Fibroblast of skin of right biceps (primary cell): ENCODE measurements around the gene NPPA.
"Not testable (repeated sequence)": the region's sequence is repeated elsewhere in the genome, so short reads cannot be mapped to it uniquely, and the experiment has no call there.

ENCODE experiments used
- DNase-seq: peaks from one replicate; pipeline ENCODE4 v3.0.0-alpha.2; 2013

Gene NPPA

DNA sequence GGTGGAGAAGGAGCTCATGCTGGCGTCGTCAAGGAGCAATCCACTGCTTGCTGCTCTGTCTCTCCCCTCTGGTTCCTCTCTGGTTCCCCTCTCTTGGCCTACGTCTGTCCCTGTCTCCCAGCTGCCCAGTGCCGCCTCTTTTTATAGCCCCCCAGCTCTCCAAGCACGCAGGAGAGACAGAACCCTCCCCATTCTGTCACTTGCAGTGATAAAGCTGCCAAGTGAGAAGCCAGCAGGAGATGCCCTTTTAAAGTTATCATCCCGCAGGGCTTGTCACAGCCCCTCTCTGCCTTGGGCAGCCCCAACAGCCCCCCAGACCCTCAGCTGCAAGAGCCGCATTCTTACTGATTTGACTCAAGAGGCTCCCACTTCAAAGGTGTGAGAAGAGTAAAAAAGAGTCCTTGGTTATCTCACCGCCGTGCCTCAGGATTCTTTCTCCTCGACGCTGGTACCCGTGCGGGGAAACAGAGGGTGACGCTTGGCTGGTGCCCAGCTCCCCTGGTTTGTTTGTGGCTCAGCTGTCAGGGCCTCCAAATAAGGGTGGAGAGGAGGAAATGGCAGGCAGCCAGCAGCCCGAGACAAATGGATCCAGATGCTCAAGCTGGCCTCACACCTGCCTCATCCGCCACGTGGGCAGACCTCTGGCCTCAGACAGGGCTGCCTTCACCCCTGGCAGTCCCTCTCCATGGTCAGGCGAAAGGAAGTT is at the start of gene NPPA:
TSS of gene NPPA (minus strand) at position 117 of the 706 bp plus-strand sequence. CDS start at position 18, 99 bp downstream.
- peak; percentile 19 for DNase-seq

DNA sequence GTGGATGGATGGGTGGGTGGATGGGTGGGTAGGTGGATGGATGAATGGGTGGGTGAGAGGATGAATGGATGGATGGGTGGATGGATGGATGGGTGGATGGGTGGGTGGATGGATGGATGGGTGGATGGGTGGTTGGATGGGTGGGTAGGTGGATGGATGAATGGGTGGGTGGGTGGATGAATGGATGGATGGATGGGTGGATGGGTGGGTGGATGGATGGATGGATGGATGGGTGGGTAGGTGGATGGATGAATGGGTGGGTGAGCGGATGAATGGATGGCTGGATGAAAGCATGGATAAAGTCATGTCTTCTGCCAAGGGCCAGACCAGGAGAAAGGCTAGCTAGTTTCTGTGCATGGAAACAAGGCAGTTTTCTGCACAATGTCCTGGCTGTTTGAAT is 46.9 kb upstream of the NPPA start:
- DNase-seq: not testable (repeated sequence)

DNA sequence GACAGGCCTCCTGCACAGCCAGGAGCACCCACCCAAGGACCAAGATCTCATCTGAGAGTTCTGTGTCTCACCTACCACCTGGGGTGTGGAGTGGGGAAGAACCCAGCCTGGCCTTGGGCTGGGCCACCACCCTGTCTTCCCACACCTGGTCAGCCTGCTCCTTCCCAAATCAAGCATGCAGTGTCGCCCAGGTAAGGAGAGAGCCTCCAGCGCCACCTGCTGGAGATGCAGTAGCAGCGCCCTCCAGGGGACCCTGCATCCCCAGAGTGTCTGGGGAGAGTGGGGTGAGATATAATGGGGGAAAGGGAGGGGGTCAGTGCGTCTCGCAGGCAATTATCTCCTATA is 46.3 kb upstream of the NPPA start:
- peak; percentile 22 for DNase-seq

DNA sequence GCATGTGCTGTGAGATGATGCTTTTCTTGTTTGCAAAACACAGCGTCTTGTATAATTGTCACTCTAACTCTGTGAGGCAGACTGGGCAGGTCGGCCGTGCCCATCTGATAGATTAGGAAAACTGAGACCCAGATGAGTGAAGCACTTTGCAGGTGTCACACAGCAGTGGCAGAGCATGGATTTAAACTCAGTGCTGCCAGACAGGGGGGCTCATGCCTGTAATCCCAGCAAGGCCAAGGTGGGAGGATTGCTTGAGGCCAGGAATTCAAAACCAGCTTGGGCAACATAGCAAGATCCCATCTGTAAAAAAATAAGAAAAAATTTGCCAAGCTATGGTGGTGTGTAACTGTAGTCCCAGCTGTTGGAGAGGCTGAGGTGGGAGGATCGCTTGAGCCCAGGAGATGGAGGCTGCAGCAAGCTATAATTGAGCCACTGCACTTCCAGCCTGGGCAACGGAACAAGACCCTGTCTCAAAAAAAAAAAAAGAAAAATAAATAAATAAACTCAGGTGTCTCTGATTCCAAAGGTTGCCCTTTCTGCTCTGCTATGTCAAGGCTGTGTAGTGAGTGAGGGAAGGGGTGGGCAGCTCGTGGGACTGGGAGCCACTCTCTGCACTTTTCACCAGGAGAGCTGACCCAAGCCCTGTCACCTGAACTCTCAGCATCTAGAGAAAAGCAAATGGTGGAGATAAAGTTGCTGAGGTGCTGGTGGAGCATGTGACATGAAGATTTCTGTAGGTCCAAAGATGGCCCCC is 44.0 kb upstream of the NPPA start:
- no peak for DNase-seq

DNA sequence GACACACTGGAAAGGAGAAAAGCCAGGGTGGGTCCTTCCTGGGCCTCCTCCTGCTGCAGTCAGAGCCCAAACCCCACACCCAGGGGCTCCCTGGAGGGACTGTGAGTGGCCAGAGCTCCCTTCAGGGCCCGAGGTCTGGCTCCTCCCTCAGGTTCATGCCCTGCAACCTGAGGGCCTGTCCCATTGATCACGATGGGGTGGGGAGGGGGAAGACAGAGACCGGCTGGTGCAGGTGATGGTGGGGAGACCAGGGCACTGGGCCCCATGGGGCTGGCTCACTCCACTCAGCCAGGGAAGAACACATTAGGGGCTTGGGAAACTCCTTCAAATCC is 41.3 kb upstream of the NPPA start:
- no peak for DNase-seq

DNA sequence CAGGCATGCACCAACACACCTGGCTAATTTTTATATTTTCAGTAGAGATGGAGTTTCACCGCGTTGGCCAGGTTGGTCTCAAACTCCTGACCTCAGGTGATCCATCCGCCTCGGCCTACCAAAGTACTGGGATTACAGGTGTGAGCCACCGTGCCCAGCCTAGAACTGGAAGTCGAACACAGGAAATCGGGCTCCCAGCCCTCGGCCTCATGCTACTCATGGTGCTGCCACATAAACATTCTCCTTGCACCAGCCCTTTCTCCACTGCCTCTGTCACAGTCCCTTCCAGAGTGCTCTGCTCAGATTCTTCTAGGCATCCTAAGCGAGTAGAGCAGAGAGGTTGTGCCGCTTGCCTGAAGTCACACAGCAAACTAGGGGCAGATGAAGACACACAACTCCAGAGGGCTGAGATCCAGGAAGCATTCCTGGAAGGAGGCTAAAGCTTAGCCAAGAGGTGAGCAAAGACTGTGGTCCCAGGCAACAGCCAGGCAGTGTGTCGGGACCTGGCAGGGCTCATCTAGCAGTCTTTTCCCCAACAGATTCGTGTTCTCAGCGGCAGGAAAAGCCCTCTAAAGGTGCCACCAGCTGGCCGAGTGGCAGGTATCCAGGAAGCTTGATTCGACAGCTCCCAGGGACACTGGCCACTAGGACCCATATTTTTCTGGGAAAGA is 40.8 kb upstream of the NPPA start:
- DNase-seq: no peak

DNA sequence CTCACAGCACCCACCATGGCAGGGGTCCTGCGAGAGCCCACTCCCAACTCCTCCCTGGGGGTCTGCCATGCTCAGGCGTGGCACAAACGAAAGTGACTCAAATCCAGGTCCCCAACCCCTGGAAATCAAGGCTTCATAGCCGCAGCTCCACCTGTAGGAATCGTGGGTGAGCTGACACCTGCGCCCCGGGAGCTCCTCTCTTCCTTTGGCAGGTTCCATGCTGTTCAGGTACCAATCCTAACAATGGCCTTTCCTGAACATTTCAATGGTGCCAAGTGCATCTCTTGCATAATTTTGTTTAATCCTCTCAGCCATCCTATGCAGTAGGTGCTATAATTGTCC is 40.1 kb upstream of the NPPA start:
- DNase-seq: no peak

DNA sequence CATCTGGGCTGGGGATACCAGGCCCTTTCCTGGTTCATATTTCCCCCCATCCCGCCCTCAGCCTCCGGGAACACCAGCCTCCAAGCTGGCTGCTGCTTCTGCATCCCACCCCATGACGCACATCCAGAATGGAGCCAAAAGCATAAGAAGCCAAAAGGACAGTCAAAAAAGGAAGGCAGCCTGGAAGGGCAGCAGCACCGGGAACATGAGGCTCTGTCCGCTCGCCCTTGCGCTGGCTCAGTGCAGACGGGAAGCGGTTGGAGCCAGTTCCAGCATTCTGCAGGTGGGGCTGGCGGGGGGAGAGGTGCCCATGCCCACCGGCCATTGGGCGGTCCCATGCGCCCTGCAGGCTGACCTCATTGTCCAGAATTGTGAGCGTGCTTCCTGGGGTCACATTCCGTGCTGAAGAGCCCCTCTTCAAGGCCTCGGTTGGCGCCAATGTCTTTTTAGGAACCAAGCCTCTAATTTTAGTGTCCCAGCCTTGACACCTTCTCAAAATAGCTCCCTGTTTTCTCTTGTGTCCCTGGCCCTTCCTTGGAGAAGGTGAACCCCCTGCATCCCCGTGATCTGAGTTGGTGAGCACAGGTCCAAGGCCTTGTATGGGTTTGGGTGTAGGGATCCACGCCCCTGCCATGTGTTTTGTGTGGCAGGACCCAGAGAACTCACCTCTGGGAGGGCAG is 39.5 kb upstream of the NPPA start:
- DNase-seq: no peak

DNA sequence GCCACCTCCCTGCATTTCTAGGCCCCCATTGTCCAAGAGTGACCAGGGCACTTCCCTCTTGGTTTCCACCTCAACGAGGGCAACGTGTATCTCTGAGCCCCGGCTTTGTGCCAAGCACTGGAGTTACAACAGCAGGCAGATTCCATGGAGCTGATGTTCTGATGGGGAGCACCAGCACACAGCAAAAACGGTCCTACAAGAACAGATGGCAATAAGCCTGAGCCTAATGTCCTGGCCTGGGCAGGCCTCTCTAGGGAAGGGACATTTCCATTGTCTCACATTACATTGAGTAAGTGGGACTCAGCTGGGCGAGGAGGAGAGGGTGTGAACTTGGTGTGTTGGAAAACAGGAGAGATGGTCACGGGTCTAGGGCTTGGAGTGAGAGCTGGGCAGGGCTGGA is 38.3 kb upstream of the NPPA start:
- DNase-seq: no peak

DNA sequence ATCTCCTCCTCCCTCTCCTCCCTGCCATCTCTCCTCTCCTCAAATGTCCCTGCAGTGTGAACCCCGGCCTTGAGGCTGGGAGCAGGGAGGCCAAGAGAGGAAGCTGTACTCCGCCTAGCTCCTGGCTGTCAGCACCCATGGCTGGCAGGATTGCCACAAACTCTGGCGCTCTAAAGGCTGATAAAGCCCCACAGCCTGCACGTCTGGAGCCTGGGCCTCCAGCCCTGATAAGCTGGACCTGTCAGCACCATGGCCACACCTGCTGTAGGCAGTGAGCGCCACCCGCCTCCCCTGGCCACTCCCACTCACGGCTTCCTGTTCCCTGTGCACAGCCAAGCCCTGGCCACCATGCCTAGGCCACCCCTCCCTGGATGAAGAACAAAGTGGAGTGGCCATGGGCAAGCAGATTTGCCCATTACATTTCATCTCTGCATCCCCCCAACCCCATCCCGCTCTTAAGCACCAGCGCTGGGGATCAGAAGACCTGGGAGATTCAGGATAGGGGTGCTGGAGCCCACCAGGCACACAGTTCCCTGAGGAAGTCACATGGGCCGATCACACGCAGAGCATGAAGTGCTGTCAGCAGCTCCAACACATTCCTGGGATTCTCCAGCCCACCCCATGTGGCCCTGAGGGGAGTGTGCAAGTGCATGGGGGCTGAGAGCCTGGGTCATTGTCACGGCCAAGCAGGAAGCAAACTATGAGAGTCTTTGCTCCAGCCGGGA is 35.4 kb upstream of the NPPA start:
- no peak for DNase-seq

DNA sequence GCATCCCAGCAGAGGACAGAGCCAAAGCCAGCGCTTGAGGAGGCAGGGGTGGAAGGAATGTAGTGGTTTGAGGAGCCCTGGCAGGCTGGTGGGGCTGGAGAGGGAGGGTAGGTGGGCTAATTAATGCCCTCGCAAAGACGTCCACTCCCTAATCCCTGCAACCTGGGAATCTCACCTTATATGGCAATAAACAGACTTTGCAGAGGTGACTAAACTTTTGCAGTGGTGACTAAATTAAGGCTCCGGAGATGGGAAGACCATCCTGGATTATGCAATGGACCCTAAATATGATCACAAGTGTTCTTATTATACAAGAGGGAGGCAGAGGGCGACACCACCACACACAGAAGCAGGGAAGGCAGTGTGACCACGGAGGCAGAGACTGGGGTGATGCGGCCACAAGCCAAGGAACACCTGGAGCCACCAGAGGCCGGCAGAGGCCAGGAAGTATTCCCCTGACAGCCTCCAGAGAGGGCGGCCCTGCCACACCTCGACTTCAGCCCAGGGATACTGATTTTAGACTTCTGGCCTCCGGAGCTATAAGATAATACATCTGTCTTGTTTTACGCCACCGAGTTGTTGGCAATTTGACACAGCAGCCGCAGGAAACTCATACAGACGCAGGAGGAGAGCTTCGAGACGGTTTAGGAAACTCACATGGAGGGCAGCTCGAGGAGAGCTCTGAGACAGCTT is 34.3 kb upstream of the NPPA start:
- DNase-seq: no peak

DNA sequence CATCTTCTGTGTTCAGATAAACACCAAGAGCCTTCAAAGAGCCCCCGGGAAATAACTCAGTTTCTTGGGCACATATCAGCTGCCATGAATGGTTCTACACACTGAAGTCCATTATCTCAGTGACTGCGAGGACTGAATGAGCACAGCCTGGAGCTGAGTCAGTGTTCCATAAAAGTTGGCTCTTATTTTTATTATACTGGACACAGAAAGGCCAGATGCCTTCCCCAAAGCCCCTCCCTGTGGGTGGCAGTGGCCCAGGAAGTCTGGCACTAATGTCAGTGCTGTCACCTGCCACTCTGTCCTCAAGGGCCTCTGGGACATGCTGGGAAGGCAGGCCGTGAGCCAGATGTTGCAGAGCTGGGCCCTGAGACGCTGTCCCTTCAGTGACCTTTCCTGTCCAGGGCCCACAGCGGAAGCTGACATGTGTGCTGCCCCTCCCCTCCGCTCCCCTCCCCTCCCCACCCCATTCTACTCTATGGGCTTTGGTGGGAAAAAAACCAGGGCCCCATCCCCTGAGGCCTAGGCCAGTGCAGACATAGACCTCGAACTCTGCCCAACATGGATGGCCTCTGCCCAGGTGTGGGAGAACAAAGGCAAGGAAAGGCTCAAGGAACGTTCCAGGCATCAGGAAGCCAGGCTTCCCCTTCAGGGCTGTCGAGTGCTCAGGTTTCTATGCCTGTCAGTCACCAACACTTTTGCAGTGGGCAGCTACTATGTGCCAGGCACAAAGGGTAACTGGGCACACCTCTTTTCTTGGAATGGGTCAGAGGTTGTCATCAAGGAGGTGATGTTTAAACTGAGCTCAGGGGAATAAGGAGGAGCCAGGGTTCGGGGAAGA is 33.5 kb upstream of the NPPA start:
- DNase-seq: no peak

DNA sequence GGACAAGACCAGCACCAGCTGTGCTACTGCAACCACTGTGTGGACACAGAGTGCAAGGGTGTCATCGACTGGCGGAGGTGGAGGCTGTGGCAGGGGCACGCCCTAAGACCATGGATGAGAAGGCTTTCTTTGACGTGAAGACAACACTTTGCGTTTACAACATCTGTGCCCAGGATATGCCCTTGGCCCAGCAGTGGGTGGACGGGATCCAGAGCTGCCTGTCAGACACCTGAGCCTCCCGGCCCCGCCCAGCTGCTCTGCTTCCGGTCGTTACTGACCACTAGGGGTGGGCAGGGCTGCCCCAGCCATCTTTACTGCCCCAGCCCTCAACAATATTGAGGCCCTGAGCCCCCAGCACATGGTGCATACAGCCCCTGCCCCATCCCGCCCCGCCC is 32.6 kb upstream of the NPPA start:
- DNase-seq: no peak

DNA sequence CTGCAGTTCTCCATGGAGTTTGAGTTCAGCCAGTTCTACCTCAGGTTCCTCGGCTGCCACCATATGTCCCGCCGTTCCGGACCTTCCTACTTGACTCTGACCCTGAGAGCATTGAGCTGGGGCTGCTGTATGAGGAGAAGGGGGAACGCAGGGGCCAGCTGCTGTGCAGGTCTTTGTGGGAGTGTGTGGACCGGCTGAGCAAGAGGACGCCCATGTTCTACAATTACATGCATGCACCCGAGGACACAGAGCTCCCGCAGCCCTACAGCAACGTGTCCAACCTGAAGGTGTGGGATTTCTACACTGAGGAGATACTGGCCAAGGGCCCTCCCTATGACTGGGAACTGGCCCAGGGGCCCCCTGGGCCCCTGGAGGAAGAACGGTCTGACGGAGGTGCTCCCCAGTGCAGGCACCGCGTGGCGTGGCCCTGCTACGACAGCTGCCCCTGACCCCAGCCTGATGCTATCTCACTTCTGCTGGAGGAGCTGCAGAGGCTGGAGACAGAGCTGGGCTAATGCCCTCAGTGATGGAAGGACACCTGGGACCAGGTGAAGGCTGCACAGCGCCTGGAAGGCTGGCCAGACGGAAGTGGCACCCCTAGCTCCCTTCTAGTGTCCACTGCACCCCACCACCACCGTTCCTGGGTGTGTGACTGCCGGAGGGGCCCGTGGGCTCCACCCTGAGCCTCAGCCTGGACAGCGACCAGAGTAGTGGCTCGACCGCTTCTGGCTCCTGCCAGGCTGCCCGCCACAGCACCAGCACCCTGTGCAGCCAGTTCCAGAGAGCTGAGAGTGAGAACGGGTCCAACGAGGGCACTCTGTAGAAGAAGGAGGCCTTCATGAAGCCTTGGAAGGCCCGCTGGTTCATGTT is 32.0 kb upstream of the NPPA start:
- DNase-seq: no peak

DNA sequence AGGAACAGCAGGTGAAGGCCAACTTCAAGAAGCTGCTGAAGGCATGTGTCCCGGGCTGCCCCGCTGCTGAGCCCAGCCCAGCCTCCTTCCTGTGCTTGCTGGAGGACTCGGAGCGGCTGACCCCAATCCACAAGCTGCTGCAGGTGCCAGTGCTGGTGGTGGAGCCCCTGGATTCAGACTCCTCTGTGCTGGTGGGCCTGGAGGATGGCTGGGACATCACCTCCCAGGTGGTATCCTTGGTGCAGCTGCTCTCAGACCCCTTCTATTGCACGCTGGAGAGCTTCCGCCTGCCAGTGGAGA is 31.3 kb upstream of the NPPA start:
- no peak for DNase-seq

DNA sequence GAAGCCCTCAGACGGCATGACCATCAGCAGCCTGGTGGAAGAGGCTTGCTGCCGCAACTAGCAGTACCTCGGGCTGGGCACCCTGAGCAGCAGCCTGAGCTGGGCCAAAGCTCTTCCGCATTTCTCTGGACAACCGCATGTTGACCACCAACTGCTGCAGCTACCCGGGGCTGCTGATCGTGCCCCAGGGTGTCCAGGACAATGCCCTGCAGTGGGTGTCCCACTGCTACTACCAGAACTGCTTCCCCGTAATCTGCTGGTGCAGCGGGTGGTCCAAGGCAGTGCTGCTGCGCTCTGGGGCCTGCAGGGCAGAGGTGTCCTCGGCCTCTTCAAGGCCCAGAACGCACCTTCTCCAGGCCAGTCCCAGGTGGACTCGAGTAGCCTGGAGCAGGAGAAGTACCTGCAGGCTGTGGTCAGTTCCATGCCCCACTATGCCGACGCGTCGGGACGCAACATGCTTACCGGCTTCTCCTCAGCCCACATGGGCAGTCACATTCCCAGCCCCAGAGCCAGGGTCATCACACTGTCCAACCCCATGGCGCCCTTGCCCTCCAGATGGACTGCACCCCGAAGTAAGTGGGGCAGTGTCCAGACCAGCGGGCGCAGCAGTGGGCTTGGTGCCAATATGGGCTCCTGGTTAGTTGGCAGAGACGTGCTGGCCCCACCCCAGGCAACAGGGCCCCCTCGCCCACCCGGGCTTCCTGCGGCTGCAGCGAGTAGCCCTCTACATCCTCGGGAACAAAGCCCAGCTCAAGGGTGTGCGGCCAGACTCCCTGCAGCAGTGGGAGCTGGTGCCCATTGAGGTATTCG is 30.7 kb upstream of the NPPA start:
- no peak for DNase-seq

DNA sequence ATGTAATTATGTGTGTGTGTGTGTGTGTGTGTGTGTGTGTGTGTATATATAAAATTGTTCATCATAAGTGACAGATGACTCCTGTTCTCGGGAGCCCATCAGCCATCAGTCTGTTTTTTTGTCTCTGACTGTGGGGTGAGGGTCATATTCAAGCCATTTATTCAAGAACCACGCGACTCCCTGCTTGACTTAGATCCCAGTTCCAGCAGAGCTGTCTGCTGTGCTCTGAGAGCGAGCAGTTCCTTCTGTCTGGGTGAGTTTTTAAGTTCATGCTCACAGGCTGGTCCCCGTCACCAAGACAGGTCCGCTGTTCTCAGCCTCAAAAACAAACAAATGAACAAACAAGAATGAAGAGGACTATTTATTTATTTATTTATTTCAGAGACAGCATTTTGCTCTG is 29.5 kb upstream of the NPPA start:
- DNase-seq: no peak

DNA sequence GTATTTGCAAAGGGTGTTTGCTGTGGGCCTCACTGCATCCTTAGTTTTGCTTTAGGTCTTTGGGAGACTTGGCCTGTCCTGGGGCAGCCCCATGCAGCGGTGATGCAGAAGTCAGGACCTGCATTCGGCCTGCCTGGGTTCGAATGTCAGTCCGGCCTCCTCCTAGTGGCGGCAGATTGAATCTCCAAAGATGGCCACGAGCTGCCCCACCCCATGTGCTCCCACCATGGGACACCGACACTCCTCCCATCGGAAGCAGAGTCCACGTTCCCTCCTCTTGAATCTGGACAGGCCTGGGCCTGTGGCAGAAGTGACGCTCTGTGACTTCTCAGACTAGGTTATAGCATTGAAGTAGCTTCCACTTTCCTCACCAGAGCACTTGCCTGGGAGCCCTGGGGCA is 27.5 kb upstream of the NPPA start:
- DNase-seq: no peak

DNA sequence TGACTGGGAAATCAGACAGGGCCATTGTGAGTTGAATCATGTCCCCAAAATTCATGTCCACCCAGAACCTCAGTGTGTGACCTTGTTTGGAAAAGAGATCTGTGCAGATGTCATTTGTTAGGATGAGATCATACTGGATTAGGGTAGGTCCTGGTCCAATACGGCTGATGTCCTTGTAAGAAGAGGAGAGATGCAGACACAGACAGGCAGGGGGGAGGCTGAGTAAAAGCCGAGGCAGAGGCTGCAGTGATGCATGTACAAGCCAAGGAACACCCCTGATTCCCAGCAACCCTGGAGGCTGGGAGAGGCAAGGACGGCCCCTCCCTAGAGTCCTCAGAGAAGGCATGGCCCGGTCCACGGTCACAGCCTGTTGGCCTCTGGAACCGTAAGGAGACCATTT is 27.0 kb upstream of the NPPA start:
- DNase-seq: no peak

DNA sequence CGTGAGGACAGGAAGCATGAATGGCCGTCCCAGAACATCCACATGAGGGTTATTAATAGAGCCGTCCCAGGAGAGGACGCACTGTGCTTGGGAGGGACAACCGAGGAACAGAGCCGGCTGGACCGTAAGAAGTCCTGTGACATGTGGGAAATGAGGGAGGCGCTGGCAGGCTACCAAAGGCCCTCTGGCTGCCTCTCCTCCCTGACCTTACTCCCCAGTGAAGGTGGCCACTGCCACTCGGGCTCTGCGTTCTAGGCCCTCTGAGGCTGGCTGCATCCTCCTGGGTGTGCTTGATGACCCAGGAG is 26.6 kb upstream of the NPPA start:
- DNase-seq: no peak
